A673 (cell line): ENCODE data around the gene RFT1. TPM values are rescaled to one million over a fixed set of nuclear protein-coding genes. Genes with fewer than 3 reads are reported as not detected.
A peak's percentile ranks its signal among the peaks of the same experiment; 100 is the strongest.

Experiments
- BruUV-seq: library from RNA; stranded (reverse); fragments of 400-500 nt; replicated peaks from 2 replicates; lab custom pipeline; 2021; lab: Mats Ljungman, UMichigan
- CTCF ChIA-PET: fragments of 300-600 bp; sonication (Branson Sonifier 250); formaldehyde crosslinking; loops from one replicate; lab custom pipeline; 2022; ENCODE audit warnings: antibody characterized with exemption; lab: Charles Lee
- POLR2A ChIA-PET: fragments of 300-600 bp; sonication (Branson Sonifier 250); formaldehyde crosslinking; loops from one replicate; lab custom pipeline; 2022; ENCODE audit warnings: antibody characterized with exemption; ENCODE audit not compliant: low non-redundant PET; lab: Charles Lee
- DNase-seq: peaks from one replicate; pipeline ENCODE4 v3.0.0-alpha.2; 2015; ENCODE audit warnings: low spot score
- H3K27ac ChIP-seq: fragments of 200-600 bp; sonication (generic); 2 replicates; pipeline ENCODE4 v1.5.1; 2016; ENCODE audit warnings: mixed run types, low read depth, mild to moderate bottlenecking, mixed read lengths, antibody characterized with exemption, low read length; ENCODE audit not compliant: poor library complexity, severe bottlenecking
- H3K27me3 ChIP-seq: fragments of 200-600 bp; sonication (generic); replicated peaks from 2 replicates; pipeline ENCODE4 v1.6.1; 2017; ENCODE audit warnings: mixed run types, low read depth, mild to moderate bottlenecking, mixed read lengths, antibody characterized with exemption, low read length; ENCODE audit not compliant: insufficient read depth, poor library complexity
- H3K36me3 ChIP-seq: fragments of 200-600 bp; sonication (generic); 2 replicates; pipeline ENCODE4 v1.6.1; 2016; ENCODE audit warnings: mixed run types, mild to moderate bottlenecking, mixed read lengths, antibody characterized with exemption, low read length; ENCODE audit not compliant: insufficient read depth, poor library complexity, severe bottlenecking
- H3K4me1 ChIP-seq: fragments of 200-600 bp; sonication (generic); 2 replicates; pipeline ENCODE4 v1.6.1; 2017; ENCODE audit warnings: mixed run types, mild to moderate bottlenecking, mixed read lengths, antibody characterized with exemption, low read length; ENCODE audit not compliant: insufficient read depth, poor library complexity, severe bottlenecking
- H3K4me3 ChIP-seq: fragments of 200-600 bp; sonication (generic); 2 replicates; pipeline ENCODE4 v1.5.1; 2016; ENCODE audit warnings: low read depth, mixed run types, mild to moderate bottlenecking, mixed read lengths, low read length; ENCODE audit not compliant: poor library complexity, severe bottlenecking
- H3K9me3 ChIP-seq: fragments of 200-600 bp; sonication (generic); 2 replicates; pipeline ENCODE4 v1.6.1; 2016; ENCODE audit warnings: mixed run types, low read depth, mild to moderate bottlenecking, mixed read lengths, antibody characterized with exemption, low read length; ENCODE audit not compliant: poor library complexity, severe bottlenecking
- EZH2 ChIP-seq: fragments of 200-600 bp; sonication (generic); IDR thresholded peaks from 2 replicates; pipeline ENCODE4 v1.6.1; 2017; ENCODE audit warnings: borderline replicate concordance, low read depth, mild to moderate bottlenecking, mixed read lengths, antibody characterized with exemption, low read length; ENCODE audit not compliant: poor library complexity, severe bottlenecking
- intact Hi-C: fragments of 100-400 bp; cut with micrococcal nuclease; formaldehyde crosslinking; loops from one replicate; pipeline ENCODE4 v1.10.0; 2022; ENCODE audit not compliant: unreplicated experiment
- total RNA-seq: library from RNA; stranded (reverse); gene quantifications from 2 replicates; pipeline ENCODE4 v1.2.3, GENCODE V29; 2021
- TF ChIP-seq, protein P1 (sequence below): fragments of 300-800, 200-600 bp; sonication (generic); conservative IDR thresholded peaks from 2 replicates; pipeline ENCODE4 v1.5.1; 2017; ENCODE audit warnings: low read depth, mild to moderate bottlenecking, antibody characterized with exemption, low read length, moderate library complexity, mixed read lengths

RFT1 gene
- total RNA-seq, 1 experiment from 2014 or later, result 16.7 TPM

DNA sequence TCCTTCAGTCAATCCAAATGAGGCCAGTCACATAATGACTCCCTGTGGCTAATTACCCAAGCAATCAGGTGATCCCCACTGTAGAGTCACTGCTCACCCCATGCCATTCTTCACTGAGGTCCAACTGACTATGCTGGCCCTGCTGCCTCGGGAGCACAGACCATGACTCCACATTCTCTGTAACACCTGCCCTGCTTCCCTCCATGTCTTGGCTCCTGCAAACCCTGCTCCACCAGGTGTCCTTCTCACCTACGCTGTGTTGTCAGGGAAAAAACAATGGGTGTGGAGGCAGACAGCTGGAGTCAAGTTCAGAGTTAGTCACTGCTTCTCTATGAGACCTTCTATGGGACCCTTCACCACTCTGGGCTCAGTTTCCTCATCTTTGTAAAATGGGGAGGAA lies 78.3 kb downstream of the RFT1 start:
- Histone ChIP-seq H3K27me3 (peaks cover 8% of the 10 kb centered on the region), H3K9me3 (no peaks in the 10 kb centered on the region), H3K36me3 (no peaks in the 10 kb centered on the region), H3K27ac (no peak overlapping the region), H3K4me1 (no peaks in the 10 kb centered on the region), H3K4me3 (no peak overlapping the region)
- no TSS peak for BruUV-seq
- POLR2A ChIA-PET, result no interaction called here
- TF ChIP-seq EZH2, result no peak
- TF ChIP-seq, protein P1, sequence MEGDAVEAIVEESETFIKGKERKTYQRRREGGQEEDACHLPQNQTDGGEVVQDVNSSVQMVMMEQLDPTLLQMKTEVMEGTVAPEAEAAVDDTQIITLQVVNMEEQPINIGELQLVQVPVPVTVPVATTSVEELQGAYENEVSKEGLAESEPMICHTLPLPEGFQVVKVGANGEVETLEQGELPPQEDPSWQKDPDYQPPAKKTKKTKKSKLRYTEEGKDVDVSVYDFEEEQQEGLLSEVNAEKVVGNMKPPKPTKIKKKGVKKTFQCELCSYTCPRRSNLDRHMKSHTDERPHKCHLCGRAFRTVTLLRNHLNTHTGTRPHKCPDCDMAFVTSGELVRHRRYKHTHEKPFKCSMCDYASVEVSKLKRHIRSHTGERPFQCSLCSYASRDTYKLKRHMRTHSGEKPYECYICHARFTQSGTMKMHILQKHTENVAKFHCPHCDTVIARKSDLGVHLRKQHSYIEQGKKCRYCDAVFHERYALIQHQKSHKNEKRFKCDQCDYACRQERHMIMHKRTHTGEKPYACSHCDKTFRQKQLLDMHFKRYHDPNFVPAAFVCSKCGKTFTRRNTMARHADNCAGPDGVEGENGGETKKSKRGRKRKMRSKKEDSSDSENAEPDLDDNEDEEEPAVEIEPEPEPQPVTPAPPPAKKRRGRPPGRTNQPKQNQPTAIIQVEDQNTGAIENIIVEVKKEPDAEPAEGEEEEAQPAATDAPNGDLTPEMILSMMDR, result no peak
- CTCF ChIA-PET, result no interaction called here
- DNase-seq, result no peak
- intact Hi-C loops, result no loop called here

DNA sequence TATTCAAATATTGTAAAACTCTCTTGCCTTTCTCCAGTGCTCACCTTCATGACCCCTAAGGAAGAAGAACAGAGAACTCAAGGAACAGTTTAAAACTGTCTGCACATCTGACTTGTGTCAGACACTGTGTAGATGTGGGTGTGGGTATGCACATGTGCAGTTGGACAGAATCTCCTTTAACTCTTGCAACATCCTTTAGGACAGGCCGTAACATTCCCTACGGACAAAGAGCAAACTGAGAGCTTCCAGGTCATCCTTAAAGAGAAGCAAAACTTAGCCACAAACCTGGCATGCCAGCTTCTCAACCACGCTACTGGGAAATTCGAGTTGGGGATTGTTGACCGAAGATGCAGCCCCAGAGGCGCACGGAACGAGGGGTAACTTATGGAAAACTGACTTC lies 80.2 kb downstream of the RFT1 start:
- Histone ChIP-seq H3K4me1 (no peaks in the 10 kb centered on the region), H3K9me3 (no peaks in the 10 kb centered on the region), H3K4me3 (no peak overlapping the region), H3K36me3 (no peaks in the 10 kb centered on the region), H3K27me3 (peaks cover 16% of the 10 kb centered on the region), H3K27ac (no peak overlapping the region)
- no TSS peak for BruUV-seq
- ChIA-PET POLR2A (no interaction called here), CTCF (no interaction called here)
- DNase-seq, result no peak
- TF ChIP-seq, protein P1, result no peak
- TF ChIP-seq EZH2, result no peak
- intact Hi-C loops, result no loop called here

DNA sequence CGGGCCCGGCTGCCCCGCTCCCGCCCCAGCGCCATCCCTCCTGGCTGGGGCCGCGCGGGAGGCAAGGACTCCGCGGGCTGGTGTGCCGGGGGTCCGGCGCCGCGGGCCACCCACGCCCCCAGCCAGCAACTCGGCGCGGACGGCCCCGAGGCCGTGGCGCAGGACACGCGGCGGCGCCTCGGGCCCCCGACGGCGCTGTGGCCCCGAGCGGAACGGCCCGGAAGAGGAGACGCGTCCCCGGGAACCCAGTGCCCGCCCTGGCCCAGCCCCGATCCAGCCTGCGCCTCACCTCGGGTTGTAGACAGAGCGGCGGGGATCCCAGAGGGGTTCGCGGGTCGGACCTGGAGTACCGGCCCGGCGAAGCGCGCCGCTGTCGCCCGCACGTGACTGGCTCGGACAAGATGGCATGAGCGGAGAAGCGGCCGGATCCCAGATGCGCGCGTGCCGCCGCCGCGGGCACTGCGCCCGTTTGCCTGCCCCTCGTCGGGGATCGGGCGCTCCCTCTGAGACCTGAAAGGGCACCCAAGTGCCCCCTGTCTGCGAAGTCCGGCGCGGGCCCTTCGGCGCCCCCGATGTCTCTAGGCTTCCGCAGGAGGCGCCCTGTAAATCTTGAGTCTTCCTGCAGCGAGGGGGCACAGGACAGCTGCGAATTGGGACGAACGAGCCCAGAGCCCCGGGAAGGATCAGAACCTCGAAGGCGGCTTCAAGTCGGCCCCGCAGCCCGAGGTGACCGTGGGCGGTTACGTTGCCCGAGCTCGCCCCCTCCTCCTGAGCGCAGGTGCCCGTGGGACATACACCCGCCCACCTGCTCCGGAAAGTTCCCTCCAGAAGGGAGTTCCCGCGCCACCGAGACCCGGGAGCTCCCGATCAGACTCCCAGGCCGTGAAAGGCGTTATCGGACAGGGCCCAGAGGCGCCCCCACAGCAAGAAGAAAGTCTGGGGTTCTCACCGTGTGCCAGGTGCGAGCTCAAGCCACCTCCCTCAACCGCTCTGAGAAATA lies 83.8 kb downstream of the RFT1 start:
- ChIA-PET POLR2A (no interaction called here), CTCF (interaction anchor here (0.6 kb wide), 1 partner anchor 248 kb away, joined by 4 read pairs; no protein-coding TSS in a partner anchor)
- Histone ChIP-seq H3K36me3 (no peaks in the 10 kb centered on the region), H3K9me3 (no peaks in the 10 kb centered on the region), H3K4me3 (peak overlapping the region; percentile 55), H3K4me1 (no peaks in the 10 kb centered on the region), H3K27ac (no peak overlapping the region), H3K27me3 (peaks cover 16% of the 10 kb centered on the region)
- no peak for TF ChIP-seq EZH2
- TF ChIP-seq, protein P1, result no peak
- BruUV-seq, result no TSS peak
- DNase-seq, result peak; percentile 3
- intact Hi-C loops, result no loop called here
